Osteocyte (in vitro differentiated cells): ENCODE data around the gene GSDME. TPM values are rescaled to one million over a fixed set of nuclear protein-coding genes. Genes with fewer than 3 reads are reported as not detected.

Source experiments
- DNase-seq: peaks from one replicate; pipeline ENCODE4 v3.0.0; 2021; ENCODE audit warnings: mixed read lengths; ENCODE audit not compliant: unreplicated experiment; ENCODE audit errors: extremely low spot score
- H3K27ac Mint-ChIP-seq: one replicate; pipeline ENCODE4 v1.8.0; 2021; ENCODE audit warnings: mild to moderate bottlenecking, mixed read lengths; ENCODE audit not compliant: unreplicated experiment
- H3K27me3 Mint-ChIP-seq: one replicate; pipeline ENCODE4 v1.8.0; 2021; ENCODE audit warnings: mixed read lengths; ENCODE audit not compliant: unreplicated experiment
- H3K36me3 Mint-ChIP-seq: one replicate; pipeline ENCODE4 v1.8.0; 2021; ENCODE audit warnings: mixed read lengths; ENCODE audit not compliant: unreplicated experiment
- H3K4me1 Mint-ChIP-seq: one replicate; pipeline ENCODE4 v1.8.0; 2021; ENCODE audit warnings: mixed read lengths; ENCODE audit not compliant: unreplicated experiment
- H3K4me3 Mint-ChIP-seq: one replicate; pipeline ENCODE4 v1.8.0; 2021; ENCODE audit warnings: mild to moderate bottlenecking, moderate library complexity, mixed read lengths; ENCODE audit not compliant: unreplicated experiment
- H3K9me3 Mint-ChIP-seq: one replicate; pipeline ENCODE4 v1.8.0; 2021; ENCODE audit warnings: mixed read lengths; ENCODE audit not compliant: unreplicated experiment
- total RNA-seq: library from RNA; stranded (reverse); gene quantifications from 2 replicates; pipeline ENCODE4 v1.2.1, GENCODE V29; 2021
- TF ChIP-seq, protein P1 (sequence below): fragments of 200-600 bp; sonication (generic); IDR thresholded peaks from 2 replicates; pipeline ENCODE4 v1.5.0; 2021; ENCODE audit warnings: antibody characterized with exemption, mild to moderate bottlenecking, moderate library complexity

The GSDME gene
- total RNA-seq, 1 donor from 2014 or later, result 10.2 TPM

DNA sequence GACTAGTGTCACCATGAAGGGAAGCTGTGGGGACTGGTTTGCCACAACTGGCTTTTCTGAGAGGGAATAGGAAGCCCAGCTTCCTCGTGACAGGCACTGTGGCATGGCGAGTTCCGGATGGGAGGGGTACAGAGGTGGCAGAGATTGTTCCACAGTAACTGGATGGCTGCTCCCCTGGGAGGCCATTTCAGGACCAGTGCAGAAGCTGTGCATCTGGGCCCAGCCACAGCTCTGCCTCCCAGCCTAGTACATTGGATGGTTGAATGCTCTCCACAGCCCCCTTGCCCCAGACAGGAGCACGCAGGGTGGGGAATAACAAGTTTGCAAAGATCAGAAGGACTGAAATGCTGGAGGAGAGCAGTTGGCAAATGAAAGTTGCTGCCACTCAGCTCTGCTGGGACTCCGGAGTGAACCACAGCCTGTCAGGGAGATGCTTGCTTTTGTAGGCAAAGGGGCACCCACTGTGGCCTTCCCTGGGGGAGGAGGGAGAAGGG lies 51.8 kb downstream of the GSDME start:
- TF ChIP-seq, protein P1, sequence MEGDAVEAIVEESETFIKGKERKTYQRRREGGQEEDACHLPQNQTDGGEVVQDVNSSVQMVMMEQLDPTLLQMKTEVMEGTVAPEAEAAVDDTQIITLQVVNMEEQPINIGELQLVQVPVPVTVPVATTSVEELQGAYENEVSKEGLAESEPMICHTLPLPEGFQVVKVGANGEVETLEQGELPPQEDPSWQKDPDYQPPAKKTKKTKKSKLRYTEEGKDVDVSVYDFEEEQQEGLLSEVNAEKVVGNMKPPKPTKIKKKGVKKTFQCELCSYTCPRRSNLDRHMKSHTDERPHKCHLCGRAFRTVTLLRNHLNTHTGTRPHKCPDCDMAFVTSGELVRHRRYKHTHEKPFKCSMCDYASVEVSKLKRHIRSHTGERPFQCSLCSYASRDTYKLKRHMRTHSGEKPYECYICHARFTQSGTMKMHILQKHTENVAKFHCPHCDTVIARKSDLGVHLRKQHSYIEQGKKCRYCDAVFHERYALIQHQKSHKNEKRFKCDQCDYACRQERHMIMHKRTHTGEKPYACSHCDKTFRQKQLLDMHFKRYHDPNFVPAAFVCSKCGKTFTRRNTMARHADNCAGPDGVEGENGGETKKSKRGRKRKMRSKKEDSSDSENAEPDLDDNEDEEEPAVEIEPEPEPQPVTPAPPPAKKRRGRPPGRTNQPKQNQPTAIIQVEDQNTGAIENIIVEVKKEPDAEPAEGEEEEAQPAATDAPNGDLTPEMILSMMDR, result no peak

DNA sequence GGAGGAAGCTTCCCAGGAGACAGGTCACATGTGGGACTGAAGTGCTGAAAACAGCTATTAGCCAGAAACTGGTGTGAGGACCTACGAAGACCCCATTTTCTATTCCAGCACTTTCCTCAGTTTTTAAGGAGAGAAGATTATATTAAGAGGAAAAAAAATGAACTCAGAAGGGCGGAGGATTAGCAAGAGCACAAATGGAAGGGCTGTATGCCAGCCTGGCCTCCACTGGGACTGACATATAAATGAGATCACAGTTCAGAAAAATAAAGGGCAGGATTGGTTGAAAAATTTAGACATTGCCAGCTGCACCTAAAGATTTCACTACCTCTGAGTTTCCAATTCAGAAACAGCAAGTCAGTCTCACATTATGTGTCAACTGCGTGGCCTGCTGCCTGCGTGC lies 53.0 kb downstream of the GSDME start:
- Mint-ChIP-seq H3K36me3 (peaks cover 3% of the 10 kb centered on the region), H3K27me3 (no peaks in the 10 kb centered on the region), H3K27ac (no peak overlapping the region), H3K4me1 (peaks cover 52% of the 10 kb centered on the region), H3K9me3 (no peaks in the 10 kb centered on the region), H3K4me3 (no peak overlapping the region)
- TF ChIP-seq, protein P1, result no peak
- DNase-seq, result no peak

More for the DNA sequence above, 51.8 kb downstream of the GSDME start:
- Mint-ChIP-seq H3K27me3 (no peaks in the 10 kb centered on the region), H3K36me3 (peaks cover 3% of the 10 kb centered on the region), H3K27ac (no peak overlapping the region), H3K4me1 (peaks cover 50% of the 10 kb centered on the region), H3K9me3 (no peaks in the 10 kb centered on the region), H3K4me3 (no peak overlapping the region)
- peak; percentile 71 for DNase-seq

DNA sequence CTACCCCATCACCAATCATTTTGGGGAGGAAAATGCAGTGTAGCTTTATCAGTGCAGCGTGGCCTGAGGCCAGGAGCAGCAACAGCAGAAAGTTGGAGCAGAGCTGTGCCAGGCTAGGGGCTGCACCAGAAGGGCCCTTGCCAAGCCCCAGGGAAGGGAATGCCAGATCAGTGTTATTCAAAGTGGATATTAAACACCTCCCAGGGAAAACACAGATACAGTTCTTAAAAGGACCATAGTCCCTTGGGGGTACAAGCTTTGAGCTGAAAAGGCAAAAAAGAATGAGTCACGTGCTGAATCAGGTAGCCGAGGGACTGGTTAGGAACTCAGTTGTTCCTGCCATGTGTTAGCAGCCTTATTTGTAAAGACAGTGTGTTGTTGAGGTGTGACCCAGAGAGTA lies 54.0 kb downstream of the GSDME start:
- H3K36me3 Mint-ChIP-seq, result peaks cover 3% of the 10 kb centered on the region
- no peak overlapping the region for H3K27ac Mint-ChIP-seq
- H3K4me1 Mint-ChIP-seq, result peaks cover 52% of the 10 kb centered on the region
- H3K4me3 Mint-ChIP-seq, result no peak overlapping the region
- no peaks in the 10 kb centered on the region for H3K27me3 Mint-ChIP-seq
- TF ChIP-seq, protein P1, result no peak
- no peak for DNase-seq
- no peaks in the 10 kb centered on the region for H3K9me3 Mint-ChIP-seq

DNA sequence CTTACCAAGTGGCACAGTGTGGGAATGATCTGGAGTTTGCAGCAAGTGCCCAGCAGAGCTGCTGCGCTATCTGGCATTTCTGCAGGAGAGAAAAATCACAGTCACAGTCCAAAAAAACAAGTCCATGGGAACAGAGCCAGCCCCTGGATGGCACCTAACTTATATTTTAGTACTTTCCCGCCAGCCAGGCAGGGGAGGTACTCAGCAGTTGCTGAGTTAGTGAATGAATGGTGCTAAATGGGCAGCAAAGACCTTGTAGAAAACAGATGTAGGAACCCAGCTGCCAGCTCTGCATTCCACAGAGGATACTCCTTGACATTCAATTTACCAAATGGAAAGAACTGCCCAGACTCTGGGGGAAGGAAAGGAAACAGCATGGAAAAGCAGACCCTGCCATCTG lies 54.5 kb downstream of the GSDME start:
- peaks cover 3% of the 10 kb centered on the region for H3K36me3 Mint-ChIP-seq
- H3K4me3 Mint-ChIP-seq, result no peak overlapping the region
- peaks cover 49% of the 10 kb centered on the region for H3K4me1 Mint-ChIP-seq
- H3K27ac Mint-ChIP-seq, result no peak overlapping the region
- DNase-seq, result no peak
- TF ChIP-seq, protein P1, result no peak
- H3K27me3 Mint-ChIP-seq, result no peaks in the 10 kb centered on the region
- H3K9me3 Mint-ChIP-seq, result no peaks in the 10 kb centered on the region

DNA sequence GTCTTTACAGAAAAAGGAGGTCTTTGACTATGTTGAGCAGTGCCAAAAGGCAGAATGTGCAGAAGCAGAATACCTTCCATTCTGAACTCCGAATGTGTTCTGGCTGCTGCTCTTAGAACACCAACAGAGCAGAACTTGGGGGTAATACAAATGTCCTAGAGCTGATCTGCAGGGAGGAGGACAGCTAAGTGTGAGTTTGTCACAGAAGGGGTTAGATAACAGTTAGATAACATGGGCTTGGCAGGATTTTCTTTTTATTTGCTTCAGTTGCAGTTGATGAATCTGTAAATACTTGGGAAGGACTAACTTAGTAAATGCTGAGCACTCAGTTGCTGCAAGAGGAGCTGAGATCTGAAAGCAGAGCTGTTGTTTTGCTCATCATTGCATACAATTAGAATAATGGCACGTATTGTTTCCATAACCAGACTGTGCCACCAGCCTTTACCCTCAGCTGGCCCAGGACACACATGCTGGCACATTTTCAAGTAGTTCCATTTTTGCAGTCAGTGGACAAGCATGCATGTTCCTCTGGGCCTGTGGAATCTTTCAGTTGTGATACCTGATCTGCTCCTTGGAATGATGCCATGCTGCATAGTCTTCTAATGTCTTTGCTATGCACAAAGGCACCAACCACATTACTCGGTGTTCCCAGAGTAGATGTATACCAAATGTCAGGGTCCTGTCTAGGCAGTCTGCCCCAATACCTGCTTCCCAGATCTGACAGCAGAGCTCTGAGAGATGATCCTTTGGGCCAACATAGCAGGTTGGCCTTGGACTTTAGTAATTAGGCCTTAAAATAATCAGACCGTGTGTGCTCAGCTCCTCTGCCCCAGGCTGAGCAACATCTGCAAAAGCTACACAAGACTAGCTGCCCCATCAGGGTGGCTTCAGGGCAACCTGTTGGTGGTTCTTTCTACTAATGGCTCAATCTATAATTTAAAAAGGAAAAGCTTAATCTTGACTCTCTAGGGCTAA lies 55.7 kb downstream of the GSDME start:
- peak overlapping the region; percentile 21 for H3K27ac Mint-ChIP-seq
- H3K4me1 Mint-ChIP-seq, result peaks cover 39% of the 10 kb centered on the region
- no peak for DNase-seq
- no peaks in the 10 kb centered on the region for H3K36me3 Mint-ChIP-seq
- TF ChIP-seq, protein P1, result no peak
- no peaks in the 10 kb centered on the region for H3K9me3 Mint-ChIP-seq
- no peaks in the 10 kb centered on the region for H3K27me3 Mint-ChIP-seq
- no peak overlapping the region for H3K4me3 Mint-ChIP-seq
